GM12874 (cell line): Measurements from ENCODE around the gene CAMSAP3.

Experiments
- CTCF ChIP-seq: IDR thresholded peaks from 2 replicates; pipeline ENCODE4 v1.5.1; 2011; ENCODE audit warnings: low read depth, mild to moderate bottlenecking, control low read depth, low read length, moderate library complexity; ENCODE audit not compliant: insufficient read depth

The CAMSAP3 gene

DNA sequence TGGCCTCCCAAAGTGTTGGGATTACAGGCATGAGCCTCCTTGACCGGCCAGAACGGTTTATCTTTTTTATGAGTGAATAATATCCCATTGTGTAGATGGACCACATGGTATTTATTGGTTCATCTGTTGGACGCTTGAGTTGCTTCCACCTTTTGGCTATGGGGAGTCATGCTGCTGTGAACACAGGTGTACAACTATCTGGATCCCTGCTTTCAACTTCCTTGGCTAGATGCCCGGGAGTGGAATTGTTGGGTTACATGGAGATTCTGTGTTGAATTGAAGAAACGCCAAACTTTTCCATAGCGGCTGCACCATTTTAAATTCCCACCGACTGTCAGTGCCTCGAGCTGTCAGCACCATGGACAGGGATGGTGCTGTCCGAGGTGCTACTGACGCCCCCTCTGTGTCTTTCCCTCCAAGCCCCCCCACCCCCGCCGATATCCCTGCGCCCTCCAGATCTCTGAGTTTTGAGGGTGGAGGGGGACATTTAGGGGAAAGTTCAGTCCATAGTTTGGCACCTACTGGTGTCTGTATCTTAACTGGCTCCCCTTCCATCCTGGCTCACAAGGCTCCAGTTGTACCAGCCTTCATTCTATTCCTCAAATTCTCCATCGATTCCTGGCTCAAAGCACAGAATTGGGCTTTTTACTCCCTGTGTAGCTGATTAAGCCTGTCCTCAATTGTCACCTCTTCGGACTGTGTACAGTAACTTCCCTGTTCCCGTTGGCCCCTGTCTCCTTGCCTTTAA lies 32.8 kb upstream of the CAMSAP3 start:
- TF ChIP-seq CTCF, result no peak

GRCh38 chr19:7564866-7565265 lies 30.8 kb upstream of the CAMSAP3 start:
- no peak for TF ChIP-seq CTCF

DNA sequence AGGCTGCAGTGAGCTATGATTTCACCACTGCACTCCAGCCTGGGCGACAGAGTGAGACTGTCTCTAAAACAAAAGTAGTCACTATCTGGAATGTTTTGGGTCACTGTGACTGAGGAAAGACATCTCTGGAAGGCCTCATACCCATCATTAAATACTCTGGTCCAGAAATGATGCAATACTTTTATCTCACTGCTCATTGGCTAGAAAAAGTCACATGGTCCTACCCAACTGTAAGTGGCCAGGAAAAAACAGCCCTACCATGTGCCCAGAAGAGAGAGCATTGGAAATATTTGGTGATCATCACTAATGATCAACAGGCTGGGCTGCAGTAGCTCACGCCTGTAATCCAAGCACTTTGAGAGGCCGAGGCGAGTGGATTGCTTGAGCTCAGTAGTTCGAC lies 30.3 kb upstream of the CAMSAP3 start:
- no peak for TF ChIP-seq CTCF

DNA sequence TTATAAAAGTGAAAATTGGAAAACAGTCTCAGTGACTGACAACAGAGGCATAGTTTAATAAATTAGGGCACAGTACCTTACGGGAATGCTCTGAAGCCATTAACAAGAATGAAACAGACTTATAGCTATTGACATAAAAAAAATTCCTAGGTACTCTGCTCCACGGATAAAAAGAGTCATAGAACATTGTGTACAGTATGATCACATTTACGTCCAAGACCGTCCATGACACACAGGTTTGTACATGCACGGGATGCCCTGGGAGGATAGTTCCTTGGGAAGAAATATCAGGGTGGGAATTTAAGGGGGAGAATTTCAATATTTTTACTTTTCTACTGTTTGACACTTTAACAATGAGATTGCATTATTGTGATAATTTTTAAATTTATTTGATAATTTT lies 24.9 kb upstream of the CAMSAP3 start:
- TF ChIP-seq CTCF, result no peak

DNA sequence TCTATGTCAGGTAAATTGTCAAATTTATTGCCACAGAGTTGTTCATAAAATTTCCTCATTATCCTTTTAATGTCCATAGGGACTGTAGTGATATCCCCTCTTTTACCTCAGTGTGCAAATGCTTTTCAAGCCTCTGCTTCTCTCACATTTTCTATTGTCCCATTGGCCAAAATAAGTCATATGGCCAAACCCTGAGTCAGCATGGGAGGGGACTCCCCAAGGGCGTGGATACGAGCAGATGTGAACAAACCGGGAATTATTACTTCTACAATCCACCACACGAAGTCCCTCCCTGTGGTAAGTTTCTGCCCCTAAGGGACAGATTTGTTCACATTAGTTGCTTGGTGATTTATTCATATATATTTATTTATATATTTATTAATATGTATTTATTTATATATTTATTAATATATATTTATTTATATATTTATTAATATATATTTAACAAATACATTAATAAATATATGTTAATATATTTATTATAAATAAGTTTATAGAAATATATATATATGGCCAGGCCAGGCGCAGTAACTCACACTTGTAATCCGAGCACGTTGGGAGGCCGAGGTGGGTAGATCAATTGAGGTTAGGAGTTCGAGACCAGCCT lies 20.1 kb upstream of the CAMSAP3 start:
- TF ChIP-seq CTCF, result no peak

DNA sequence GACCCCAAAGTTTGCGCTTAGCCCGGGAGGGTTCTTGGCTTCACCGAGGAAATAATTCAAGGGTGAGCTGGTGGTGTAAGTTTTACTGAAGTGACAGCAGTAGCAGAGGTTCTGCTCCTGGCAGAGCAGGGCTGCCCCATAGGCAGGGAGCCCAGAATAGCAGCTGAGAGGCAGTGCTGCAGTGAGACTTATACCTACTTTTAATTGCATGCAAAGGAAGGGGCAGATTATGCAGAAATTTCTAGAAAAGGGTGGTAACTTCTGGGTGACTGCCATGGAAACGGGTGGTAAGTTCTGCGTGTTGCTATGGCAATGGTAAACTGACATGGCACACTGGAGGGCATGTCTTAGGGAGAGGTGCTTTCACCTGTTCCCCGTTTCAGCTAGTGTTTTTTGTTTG lies 17.5 kb upstream of the CAMSAP3 start:
- TF ChIP-seq CTCF, result no peak

GRCh38 chr19:7579182-7579581 lies 16.5 kb upstream of the CAMSAP3 start:
- no peak for TF ChIP-seq CTCF
